ENCODE results near the gene PRM1. TPM values are rescaled to one million over a fixed set of nuclear protein-coding genes. Genes with fewer than 3 reads are reported as not detected.

Gene PRM1
- total RNA-seq, 1 experiment from 2014 or later: not detected

- no peak overlapping the region for H3T11ph ChIP-seq (ENCODE audit: low read length)
- H4K91ac ChIP-seq (ENCODE audit: insufficient read length, low read depth, low read length): no peak overlapping the region
- no peak overlapping the region for H3K9ac ChIP-seq (ENCODE audit: extremely low read depth, insufficient read length, low read length)
- no CpG with 5 or more reads among the region's 4 CpGs for WGBS (ENCODE audit: extremely low coverage, insufficient read length, low lambda C conversion rate)
- H3K18ac ChIP-seq (ENCODE audit: insufficient read length, low read depth, low read length): peak overlapping the region; percentile 72
- H3K4ac ChIP-seq (ENCODE audit: low read depth, low read length): no peak overlapping the region
- H2BK20ac ChIP-seq (ENCODE audit: low read depth, low read length, poor library complexity, severe bottlenecking): no peak overlapping the region
- H3K4me1 ChIP-seq (ENCODE audit: insufficient read depth, low read length): no peaks in the 10 kb centered on the region; the same call in 1 of the 2 replicates
- no peak overlapping the region for H2AK5ac ChIP-seq (ENCODE audit: insufficient read length, low read length)
- TF ChIP-seq CTCF (conservative IDR thresholded peaks at IDR 0.05): no peak; the same call in 2 of the 3 replicates
- H3K79me2 ChIP-seq (ENCODE audit: insufficient read depth, low read length): no peaks in the 10 kb centered on the region
- Mint-ChIP-seq H3K27ac (peak overlapping the region in 1 of 3 experiments; percentile 28; a peak in 1 of 7 replicates), H3K9me3 (no peaks in the 10 kb centered on the region), H3K27me3 (ENCODE audit: low read depth) (no peaks in the 10 kb centered on the region; the same call in none of the 2 replicates), H3K4me1 (peaks cover 9 to 20% of the 10 kb centered on the region in 2 experiments), H3K4me3 (no peak overlapping the region), H3K36me3 (ENCODE audit: insufficient read depth in 1 of 3, low read depth in 3 of 3) (no peaks in the 10 kb centered on the region; a peak in 1 of 7 replicates)
- no peak overlapping the region for H2AFZ ChIP-seq (ENCODE audit: low read length)
- H3K79me1 ChIP-seq (ENCODE audit: insufficient read depth, low read depth, low read length, poor library complexity, severe bottlenecking): no peaks in the 10 kb centered on the region
- no peak overlapping the region for H3K4me2 ChIP-seq (ENCODE audit: insufficient read depth, insufficient read length, low read length)
- no peak overlapping the region for H3K14ac ChIP-seq (ENCODE audit: insufficient read depth, low read length)
- H3K23ac ChIP-seq (ENCODE audit: insufficient read length, low read depth, low read length): no peak overlapping the region
- DNase-seq: no peak
- H2BK12ac ChIP-seq (ENCODE audit: insufficient read length, low read depth, low read length): no peak overlapping the region
- no peak overlapping the region for H3K56ac ChIP-seq (ENCODE audit: insufficient read length, low read depth, low read length)
- no peak overlapping the region for H2BK120ac ChIP-seq (ENCODE audit: low read depth, low read length, poor library complexity, severe bottlenecking)
- no peak overlapping the region for H4K8ac ChIP-seq (replicated peaks; ENCODE audit: insufficient read length, low read depth, low read length)
- H2BK15ac ChIP-seq (ENCODE audit: low read depth, low read length): no peak overlapping the region
- H3K23me2 ChIP-seq (ENCODE audit: insufficient read length, low read depth, low read length, poor library complexity, severe bottlenecking): no peaks in the 10 kb centered on the region
- no peak overlapping the region for H2BK5ac ChIP-seq (ENCODE audit: insufficient read length, low read length)
- no peak overlapping the region for H3K27ac ChIP-seq (ENCODE audit: insufficient read length, low read depth, low read length)
- H3K27me3 ChIP-seq (ENCODE audit: insufficient read depth, low read length): no peaks in the 10 kb centered on the region
- no peaks in the 10 kb centered on the region for H4K20me1 ChIP-seq (ENCODE audit: control insufficient read depth, insufficient read depth, insufficient read length)
- H4K5ac ChIP-seq (ENCODE audit: insufficient read length, low read depth, low read length): no peak overlapping the region
- no peaks in the 10 kb centered on the region for H3K9me3 ChIP-seq (ENCODE audit: control insufficient read depth, low read depth, low read length)
These were observed 2.7 kb upstream of the PRM1 start for GRCh38 chr16:11283820-11284248.

All from H9 (cell line).